Effector memory CD4-positive, alpha-beta T cell (primary cell): ENCODE data around the gene TMEM108.

ENCODE experiments used
- DNase-seq, 3 donors: peaks; one replicate each; pipeline ENCODE4 v3.0.0-alpha.2; 2020
- H3K27ac ChIP-seq: 2 replicates; pipeline ENCODE4 v1.7.0; 2013; ENCODE audit warnings: mild to moderate bottlenecking, low read length, moderate library complexity; ENCODE audit not compliant: insufficient read depth, poor library complexity, severe bottlenecking
- H3K27me3 ChIP-seq: replicated peaks from 2 replicates; pipeline ENCODE4 v1.7.0; 2013; ENCODE audit warnings: mild to moderate bottlenecking, low read length; ENCODE audit not compliant: insufficient read depth, control insufficient read depth, poor library complexity, severe bottlenecking
- H3K36me3 ChIP-seq: 2 replicates; pipeline ENCODE4 v1.7.0; 2013; ENCODE audit warnings: mild to moderate bottlenecking, low read length, moderate library complexity; ENCODE audit not compliant: control insufficient read depth, insufficient read depth
- H3K4me1 ChIP-seq: 2 replicates; pipeline ENCODE4 v1.7.0; 2013; ENCODE audit warnings: low read length, mild to moderate bottlenecking; ENCODE audit not compliant: control insufficient read depth, insufficient read depth, poor library complexity, severe bottlenecking
- H3K4me3 ChIP-seq: 2 replicates; pipeline ENCODE4 v1.7.0; 2013; ENCODE audit warnings: low read length, low read depth, mild to moderate bottlenecking; ENCODE audit not compliant: insufficient read depth, poor library complexity, severe bottlenecking
- H3K9me3 ChIP-seq: 2 replicates; pipeline ENCODE4 v1.7.0; 2013; ENCODE audit warnings: mild to moderate bottlenecking, low read length, moderate library complexity; ENCODE audit not compliant: control insufficient read depth

The TMEM108 gene

GRCh38 chr3:133125802-133126201 is 87.6 kb downstream of the TMEM108 start:
- Histone ChIP-seq H3K9me3 (no peaks in the 10 kb centered on the region), H3K27ac (no peak overlapping the region), H3K4me1 (no peaks in the 10 kb centered on the region), H3K27me3 (no peaks in the 10 kb centered on the region), H3K36me3 (no peaks in the 10 kb centered on the region), H3K4me3 (no peak overlapping the region)
- no peak for DNase-seq

- no peak overlapping the region for H3K4me3 ChIP-seq
These were observed 89.2 kb downstream of the TMEM108 start for GRCh38 chr3:133127381-133127780.

GRCh38 chr3:133130168-133130567 is 92.0 kb downstream of the TMEM108 start:
- DNase-seq: no peak
- no peaks in the 10 kb centered on the region for H3K27me3 ChIP-seq

More at GRCh38 chr3:133127381-133127780, 89.2 kb downstream of the TMEM108 start:
- Histone ChIP-seq H3K27ac (no peak overlapping the region), H3K27me3 (no peaks in the 10 kb centered on the region), H3K9me3 (no peaks in the 10 kb centered on the region), H3K4me1 (no peaks in the 10 kb centered on the region), H3K36me3 (no peaks in the 10 kb centered on the region)
- DNase-seq: no peak

DNA sequence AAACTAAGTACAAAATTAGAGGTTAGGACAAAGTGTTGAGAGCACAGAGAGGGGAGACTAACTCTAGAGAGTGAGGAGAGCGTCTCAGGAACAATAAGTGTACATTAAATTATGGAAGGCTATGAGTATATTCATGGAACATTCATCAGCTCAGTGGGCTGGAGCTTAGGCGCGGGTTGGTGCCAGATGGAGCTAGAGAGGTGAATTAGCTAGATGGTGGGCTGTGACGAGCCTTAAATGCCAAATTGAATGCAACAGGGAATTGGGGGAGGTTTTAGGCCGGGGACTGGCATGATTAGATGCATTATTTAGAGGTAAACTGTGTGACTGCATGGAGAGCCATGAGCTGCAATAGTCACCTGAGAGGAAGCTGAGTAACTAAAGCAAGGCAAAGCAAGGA is 97.1 kb downstream of the TMEM108 start:
- Histone ChIP-seq H3K9me3 (no peaks in the 10 kb centered on the region), H3K27ac (no peak overlapping the region), H3K4me1 (no peaks in the 10 kb centered on the region), H3K27me3 (no peaks in the 10 kb centered on the region), H3K4me3 (no peak overlapping the region), H3K36me3 (no peaks in the 10 kb centered on the region)
- DNase-seq: no peak

More at GRCh38 chr3:133130168-133130567, 92.0 kb downstream of the TMEM108 start:
- H3K9me3 ChIP-seq: no peaks in the 10 kb centered on the region
- no peaks in the 10 kb centered on the region for H3K4me1 ChIP-seq
- H3K27ac ChIP-seq: no peak overlapping the region
- no peak overlapping the region for H3K4me3 ChIP-seq
- no peaks in the 10 kb centered on the region for H3K36me3 ChIP-seq

GRCh38 chr3:133136114-133137041 is 98.2 kb downstream of the TMEM108 start:
- Histone ChIP-seq H3K27me3 (no peaks in the 10 kb centered on the region), H3K4me1 (no peaks in the 10 kb centered on the region), H3K4me3 (no peak overlapping the region), H3K36me3 (no peaks in the 10 kb centered on the region), H3K9me3 (no peaks in the 10 kb centered on the region), H3K27ac (no peak overlapping the region)
- DNase-seq: no peak

DNA sequence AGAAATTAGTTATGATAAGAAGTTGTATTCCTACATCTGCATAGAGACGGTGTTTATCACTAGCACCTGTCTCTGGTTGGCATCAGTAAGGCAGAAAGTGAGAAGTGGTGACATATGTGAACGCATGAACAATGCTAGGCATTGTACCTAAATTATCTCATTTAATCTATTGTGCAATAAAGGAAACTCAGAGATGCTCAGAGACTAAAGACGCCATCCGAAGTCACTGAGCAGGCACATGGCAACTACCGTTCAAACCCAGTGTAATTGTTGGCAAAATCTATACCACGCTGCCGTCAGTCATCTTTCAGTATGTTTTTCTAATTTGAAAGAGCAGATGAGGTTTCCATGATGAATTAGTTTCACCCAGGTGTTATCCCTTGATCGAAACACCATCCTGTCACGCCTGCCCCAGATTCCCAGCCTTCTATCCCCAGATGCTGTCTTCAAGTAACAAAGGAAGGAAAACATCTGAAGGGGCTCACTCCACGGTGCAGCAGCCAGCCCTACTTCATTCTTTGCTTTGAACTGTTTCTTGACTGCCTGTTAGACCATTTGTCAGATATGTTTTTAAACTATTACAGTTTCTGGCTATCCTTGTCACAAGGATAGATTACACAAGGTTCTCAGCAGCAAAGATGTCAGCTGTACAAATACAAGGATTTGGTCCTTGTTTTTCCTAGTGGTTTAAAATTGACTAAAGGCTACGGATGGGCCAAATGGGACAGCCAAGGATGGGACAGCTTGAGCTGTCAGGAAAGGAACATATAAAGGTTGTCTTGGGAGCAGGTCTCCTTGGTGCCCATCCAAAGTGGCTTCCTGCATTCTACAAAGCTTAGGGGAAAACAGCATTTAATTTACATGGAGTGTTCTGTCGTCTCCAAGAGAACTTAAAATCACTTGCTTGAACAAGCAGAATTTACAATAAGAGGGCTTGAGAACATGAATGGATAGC is 99.1 kb downstream of the TMEM108 start:
- H3K27ac ChIP-seq: no peak overlapping the region
- no peaks in the 10 kb centered on the region for H3K27me3 ChIP-seq
- no peak for DNase-seq
- H3K4me1 ChIP-seq: no peaks in the 10 kb centered on the region
- H3K36me3 ChIP-seq: no peaks in the 10 kb centered on the region
- no peak overlapping the region for H3K4me3 ChIP-seq
- no peaks in the 10 kb centered on the region for H3K9me3 ChIP-seq

DNA sequence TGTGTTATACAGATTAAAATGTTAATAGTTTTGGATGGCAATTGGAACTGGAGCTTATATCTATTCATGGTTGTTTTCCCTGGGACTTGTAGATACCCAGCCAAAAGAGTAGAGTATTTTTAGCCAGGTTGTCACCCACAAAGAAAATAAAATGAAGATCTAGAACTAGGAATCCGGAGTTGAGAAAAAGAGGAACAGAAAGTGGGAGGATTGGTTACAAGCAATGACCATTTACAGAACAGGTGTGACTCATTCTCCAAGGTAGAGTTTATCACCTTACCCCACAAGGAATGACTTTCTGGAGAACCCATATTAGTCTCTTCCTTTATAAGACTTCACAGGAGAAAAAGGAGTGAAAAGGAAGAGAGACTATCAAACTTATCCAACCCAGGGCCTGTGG is 99.8 kb downstream of the TMEM108 start:
- DNase-seq: no peak
- no peak overlapping the region for H3K4me3 ChIP-seq
- no peaks in the 10 kb centered on the region for H3K27me3 ChIP-seq
- no peaks in the 10 kb centered on the region for H3K36me3 ChIP-seq
- no peaks in the 10 kb centered on the region for H3K4me1 ChIP-seq
- no peak overlapping the region for H3K27ac ChIP-seq
- no peaks in the 10 kb centered on the region for H3K9me3 ChIP-seq

- H3K4me3 ChIP-seq: no peak overlapping the region
- no peak overlapping the region for H3K27ac ChIP-seq
- no peak for DNase-seq
- H3K9me3 ChIP-seq: no peaks in the 10 kb centered on the region
- no peaks in the 10 kb centered on the region for H3K4me1 ChIP-seq
- H3K36me3 ChIP-seq: no peaks in the 10 kb centered on the region
- H3K27me3 ChIP-seq: no peaks in the 10 kb centered on the region
These were observed 113.9 kb downstream of the TMEM108 start for GRCh38 chr3:133152056-133152455.

- no peak overlapping the region for H3K4me3 ChIP-seq
- H3K27ac ChIP-seq: no peak overlapping the region
- H3K36me3 ChIP-seq: no peaks in the 10 kb centered on the region
- no peaks in the 10 kb centered on the region for H3K4me1 ChIP-seq
- H3K9me3 ChIP-seq: no peaks in the 10 kb centered on the region
- DNase-seq: no peak
- H3K27me3 ChIP-seq: no peaks in the 10 kb centered on the region
These were observed 114.6 kb downstream of the TMEM108 start for GRCh38 chr3:133152681-133153220.
